ENCODE data around the gene CASP14. TPM values are rescaled to one million over a fixed set of nuclear protein-coding genes. Genes with fewer than 3 reads are reported as not detected.
"Not testable (repeated sequence)": the region's sequence is repeated elsewhere in the genome, so short reads cannot be mapped to it uniquely, and the experiment has no call there.

Gene CASP14
- total RNA-seq, 1 experiment from 2014 or later: not detected

- Histone ChIP-seq H3K36me3 (no peaks in the 10 kb centered on the region), H3K27me3 (replicated peaks) (peaks cover 7% of the 10 kb centered on the region), H3K27ac (no peak overlapping the region), H3K4me1 (replicated peaks) (no peaks in the 10 kb centered on the region; the same call in 1 of the 2 replicates), H3K4me3 (no peak overlapping the region), H3K9me3 (replicated peaks) (no peaks in the 10 kb centered on the region)
- DNase-seq (ENCODE audit: low read depth in 1 of 2, low spot score in 2 of 2): peak in 1 of 2 experiments; percentile 63
These were observed 42.9 kb downstream of the CASP14 start for GRCh38 chr19:15091918-15092753.

GRCh38 chr19:15093001-15093400, 43.7 kb downstream of the CASP14 start:
- Histone ChIP-seq H3K9me3 (replicated peaks) (no peaks in the 10 kb centered on the region), H3K27ac (no peak overlapping the region), H3K4me3 (no peak overlapping the region), H3K36me3 (no peaks in the 10 kb centered on the region), H3K4me1 (replicated peaks) (no peaks in the 10 kb centered on the region; the same call in 1 of the 2 replicates), H3K27me3 (replicated peaks) (0 out of 2 replicates have a peak, but pooled peaks cover 4% of the 10 kb centered on the region)
- no peak for DNase-seq (ENCODE audit: low read depth in 1 of 2, low spot score in 2 of 2)

GRCh38 chr19:15096223-15096622, 46.9 kb downstream of the CASP14 start:
- no peaks in the 10 kb centered on the region for H3K27me3 ChIP-seq (replicated peaks)
- no peaks in the 10 kb centered on the region; the same call in 1 of the 2 replicates for H3K4me1 ChIP-seq (replicated peaks)
- H3K36me3 ChIP-seq: no peaks in the 10 kb centered on the region
- DNase-seq (ENCODE audit: low read depth in 1 of 2, low spot score in 2 of 2): no peak
- no peaks in the 10 kb centered on the region for H3K9me3 ChIP-seq (replicated peaks)
- H3K4me3 ChIP-seq: no peak overlapping the region
- H3K27ac ChIP-seq: no peak overlapping the region

- H3K36me3 ChIP-seq; DNase-seq (ENCODE audit: low read depth in 1 of 2, low spot score in 2 of 2); H3K27ac ChIP-seq: not testable (repeated sequence)
These were observed 48.7 kb downstream of the CASP14 start for GRCh38 chr19:15097980-15098379.

GRCh38 chr19:15098460-15098859, 49.2 kb downstream of the CASP14 start:
- Histone ChIP-seq H3K36me3 (no peaks in the 10 kb centered on the region), H3K4me1 (replicated peaks) (no peaks in the 10 kb centered on the region), H3K27me3 (replicated peaks) (no peaks in the 10 kb centered on the region), H3K27ac (no peak overlapping the region), H3K4me3 (no peak overlapping the region), H3K9me3 (replicated peaks) (0 out of 2 replicates have a peak, but pooled peaks cover 8% of the 10 kb centered on the region)
- no peak for DNase-seq (ENCODE audit: low read depth in 1 of 2, low spot score in 2 of 2)

More at GRCh38 chr19:15097980-15098379, 48.7 kb downstream of the CASP14 start:
- not testable (repeated sequence) for H3K4me3 ChIP-seq; H3K27me3 ChIP-seq (replicated peaks); H3K9me3 ChIP-seq (replicated peaks); H3K4me1 ChIP-seq (replicated peaks)

GRCh38 chr19:15099017-15099582, 49.8 kb downstream of the CASP14 start:
- H3K4me3 ChIP-seq: no peak overlapping the region
- no peaks in the 10 kb centered on the region for H3K4me1 ChIP-seq (replicated peaks)
- peaks cover 8% of the 10 kb centered on the region; the same call in 1 of the 2 replicates for H3K9me3 ChIP-seq (replicated peaks)
- no peaks in the 10 kb centered on the region for H3K36me3 ChIP-seq
- no peaks in the 10 kb centered on the region for H3K27me3 ChIP-seq (replicated peaks)
- H3K27ac ChIP-seq: no peak overlapping the region
- no peak for DNase-seq (ENCODE audit: low read depth in 1 of 2, low spot score in 2 of 2)

GRCh38 chr19:15101479-15102082, 52.3 kb downstream of the CASP14 start:
- DNase-seq (ENCODE audit: low read depth in 1 of 2, low spot score in 2 of 2): no peak
- no peaks in the 10 kb centered on the region for H3K27me3 ChIP-seq (replicated peaks)
- H3K27ac ChIP-seq: no peak overlapping the region
- H3K4me3 ChIP-seq: no peak overlapping the region
- H3K36me3 ChIP-seq: no peaks in the 10 kb centered on the region
- peaks cover 14% of the 10 kb centered on the region for H3K9me3 ChIP-seq (replicated peaks)
- peaks cover 1% of the 10 kb centered on the region for H3K4me1 ChIP-seq (replicated peaks)

GRCh38 chr19:15104003-15104402, 54.7 kb downstream of the CASP14 start:
- peaks cover 14% of the 10 kb centered on the region for H3K9me3 ChIP-seq (replicated peaks)
- no peaks in the 10 kb centered on the region for H3K27me3 ChIP-seq (replicated peaks)
- H3K27ac ChIP-seq: no peak overlapping the region
- DNase-seq (ENCODE audit: low read depth in 1 of 2, low spot score in 2 of 2): no peak
- H3K4me3 ChIP-seq: no peak overlapping the region
- peaks cover 16% of the 10 kb centered on the region for H3K36me3 ChIP-seq
- H3K4me1 ChIP-seq (replicated peaks): peaks cover 17% of the 10 kb centered on the region

- H3K27ac ChIP-seq: no peak overlapping the region
- no peak overlapping the region for H3K4me3 ChIP-seq
- peaks cover 20% of the 10 kb centered on the region for H3K36me3 ChIP-seq
- H3K27me3 ChIP-seq (replicated peaks): no peaks in the 10 kb centered on the region
- peaks cover 14% of the 10 kb centered on the region for H3K9me3 ChIP-seq (replicated peaks)
- peaks cover 19% of the 10 kb centered on the region for H3K4me1 ChIP-seq (replicated peaks)
- no peak for DNase-seq (ENCODE audit: low read depth in 1 of 2, low spot score in 2 of 2)
These were observed 55.1 kb downstream of the CASP14 start for GRCh38 chr19:15104411-15104810.

GRCh38 chr19:15105044-15105443, 55.8 kb downstream of the CASP14 start:
- Histone ChIP-seq H3K4me3 (no peak overlapping the region), H3K27ac (no peak overlapping the region), H3K27me3 (replicated peaks) (no peaks in the 10 kb centered on the region), H3K9me3 (replicated peaks) (peaks cover 14% of the 10 kb centered on the region), H3K4me1 (replicated peaks) (peaks cover 19% of the 10 kb centered on the region), H3K36me3 (peaks cover 27% of the 10 kb centered on the region)
- DNase-seq (ENCODE audit: low read depth in 1 of 2, low spot score in 2 of 2): no peak

GRCh38 chr19:15107061-15108010, 58.1 kb downstream of the CASP14 start, which contains the start of gene SYDE1:
TSS of gene SYDE1 (plus strand) at chr19:15107401. CDS start at chr19:15107434, 33 bp downstream.
- peaks cover 19% of the 10 kb centered on the region for H3K4me1 ChIP-seq (replicated peaks)
- H3K9me3 ChIP-seq (replicated peaks): peaks cover 11% of the 10 kb centered on the region
- peak within 1 kb of the TSS; percentile 91 for H3K4me3 ChIP-seq
- H3K27me3 ChIP-seq (replicated peaks): no peaks in the 10 kb centered on the region
- H3K27ac ChIP-seq: peak within 1 kb of the TSS; percentile 98
- peak; percentile 75 to 77 for DNase-seq (ENCODE audit: low read depth in 1 of 2, low spot score in 2 of 2)
- peaks cover 50% of the 10 kb centered on the region for H3K36me3 ChIP-seq
